Measurements from ENCODE around the gene ECE2. TPM values are rescaled to one million over a fixed set of nuclear protein-coding genes. Genes with fewer than 3 reads are reported as not detected.

ECE2 gene
- total RNA-seq, 6 experiments from 2014 or later, result not detected

DNA sequence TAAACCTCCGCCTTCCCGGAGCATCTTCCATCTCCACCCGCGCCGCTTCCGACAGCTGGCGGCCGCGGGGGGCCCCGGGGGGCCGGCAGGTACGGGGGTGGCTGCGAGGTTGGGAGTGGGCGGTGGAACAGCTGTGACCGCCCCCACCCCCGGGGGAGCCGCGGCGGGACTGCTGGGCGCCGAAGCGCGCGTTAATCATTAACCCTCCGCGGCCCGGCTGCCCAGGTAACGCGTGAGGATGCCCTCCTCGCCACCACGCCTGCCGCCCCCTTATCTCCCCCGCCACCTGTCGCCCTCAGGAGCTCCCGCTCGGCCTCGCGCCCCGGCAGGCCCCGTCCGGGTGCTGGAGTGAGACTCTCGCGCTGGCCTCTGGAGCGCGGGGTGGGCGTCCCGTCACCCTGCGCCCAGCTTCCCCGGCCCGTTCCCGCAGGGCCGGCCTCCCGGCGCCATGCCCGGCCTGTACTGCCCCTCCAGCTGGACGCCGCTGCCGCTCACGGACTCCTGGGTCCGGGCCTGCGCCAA lies 45.7 kb upstream of the ECE2 start:
- ATAC-seq (peak in 3 of 4 donors; percentile 7 to 62 (median 28)), DNase-seq (no peak)
- no peak overlapping the region for H3K27ac ChIP-seq
- TF ChIP-seq CTCF (IDR thresholded peaks at IDR 0.05) (no peak), POLR2A (IDR thresholded peaks at IDR 0.05) (no peak)
- H3K9me3 ChIP-seq, result no peaks in the 10 kb centered on the region
- H3K4me1 ChIP-seq, result peaks cover 0 to 18% (median 3%) of the 10 kb centered on the region in 4 donors
- 3% methylated on average over 5 of the region's 61 CpGs for WGBS (ENCODE audit: insufficient coverage, low coverage, low lambda C conversion rate, missing lambda C conversion rate)
- H3K4me3 ChIP-seq, result peak overlapping the region; percentile 3 to 23 (median 18)
- H3K27me3 ChIP-seq, result peaks cover 0 to 24% of the 10 kb centered on the region in 2 donors
- intact Hi-C loops (cut with DNase I), result no loop called here
- H3K36me3 ChIP-seq, result no peaks in the 10 kb centered on the region

DNA sequence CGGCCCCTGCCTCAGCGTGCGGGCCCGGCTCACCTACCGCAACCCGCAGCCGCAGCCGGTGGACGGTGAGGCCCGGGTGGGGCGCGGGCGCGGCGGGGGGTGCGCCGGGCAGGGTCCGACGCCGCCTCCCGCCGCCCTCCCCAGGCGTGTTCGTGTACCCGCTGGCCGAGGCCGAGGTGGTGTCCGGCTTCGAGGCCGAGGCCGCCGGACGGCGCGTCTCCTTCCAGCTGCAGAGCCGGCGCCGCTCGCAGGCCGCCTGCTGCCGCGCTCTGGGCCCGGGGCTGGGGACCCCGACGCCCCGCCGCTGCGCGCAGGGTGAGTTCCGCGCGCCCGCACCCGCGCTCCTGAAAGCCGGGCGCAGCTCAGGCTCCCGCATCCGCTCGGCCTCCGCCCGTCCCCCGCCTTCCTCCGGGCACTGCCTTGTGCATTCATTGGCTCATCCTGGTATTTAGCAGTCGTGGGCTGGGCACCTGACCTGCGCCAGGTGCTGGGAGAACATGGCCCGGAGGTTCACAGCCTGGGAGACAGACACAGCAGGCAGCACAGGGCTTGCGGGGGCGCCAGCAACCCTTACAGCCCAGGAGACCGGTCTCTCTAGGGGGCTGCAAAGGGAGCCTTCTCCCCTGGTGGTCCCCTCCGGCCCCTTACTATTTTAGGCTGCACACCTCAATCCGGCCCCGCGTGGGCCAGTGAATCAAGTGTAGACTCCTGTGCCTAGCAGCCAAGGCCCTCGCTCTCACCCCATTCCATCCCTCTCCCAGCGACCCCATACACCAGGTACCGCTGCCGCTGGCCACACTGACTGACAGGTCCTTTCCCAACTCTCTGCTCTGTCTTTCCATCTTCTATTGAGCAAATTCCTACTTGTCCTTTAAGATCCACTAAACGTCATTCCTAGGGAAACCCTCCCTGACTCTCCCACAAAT lies 45.0 kb upstream of the ECE2 start:
- intact Hi-C loops (cut with DNase I), result no loop called here
- ATAC-seq, result no peak
- Histone ChIP-seq H3K4me3 (peak overlapping the region in 1 of 3 donors; percentile 3), H3K9me3 (no peaks in the 10 kb centered on the region), H3K27me3 (peaks cover 0 to 24% of the 10 kb centered on the region in 2 donors), H3K4me1 (peaks cover 0 to 18% (median 3%) of the 10 kb centered on the region in 4 donors), H3K27ac (no peak overlapping the region), H3K36me3 (no peaks in the 10 kb centered on the region)
- 37% methylated on average over 5 of the region's 79 CpGs for WGBS (ENCODE audit: insufficient coverage, low coverage, low lambda C conversion rate, missing lambda C conversion rate)
- no peak for DNase-seq
- TF ChIP-seq POLR2A (IDR thresholded peaks at IDR 0.05) (no peak), CTCF (IDR thresholded peaks at IDR 0.05) (no peak)

DNA sequence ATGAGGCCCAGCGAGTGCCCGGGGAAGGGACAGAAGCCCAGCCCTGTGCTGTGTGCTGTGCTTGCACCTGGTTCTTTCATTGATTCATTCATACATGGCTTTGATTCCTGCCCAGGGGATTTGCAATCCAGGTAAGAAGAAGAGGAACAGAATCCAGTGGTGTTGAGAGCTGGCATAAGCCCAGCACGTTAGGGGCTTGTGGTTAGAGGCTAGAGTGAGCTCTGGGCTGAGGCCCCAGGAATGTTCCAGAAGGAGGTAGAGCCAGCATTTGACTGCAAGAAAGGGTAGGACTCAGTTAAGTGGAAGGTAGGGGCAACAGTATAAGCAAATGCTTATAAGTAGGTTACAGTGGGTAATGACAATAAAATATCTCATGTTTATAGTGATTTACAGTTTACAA lies 44.2 kb upstream of the ECE2 start:
- Histone ChIP-seq H3K27ac (no peak overlapping the region), H3K4me1 (peaks cover 0 to 18% (median 3%) of the 10 kb centered on the region in 4 donors), H3K9me3 (no peaks in the 10 kb centered on the region), H3K4me3 (no peak overlapping the region), H3K36me3 (no peaks in the 10 kb centered on the region), H3K27me3 (peaks cover 0 to 24% of the 10 kb centered on the region in 2 donors)
- no peak for ATAC-seq
- TF ChIP-seq CTCF (IDR thresholded peaks at IDR 0.05), result no peak
- no peak for TF ChIP-seq POLR2A (IDR thresholded peaks at IDR 0.05)
- WGBS (ENCODE audit: insufficient coverage, low coverage, low lambda C conversion rate, missing lambda C conversion rate), result 69% methylated on average over 3 of the region's 3 CpGs
- intact Hi-C loops (cut with DNase I), result no loop called here
- no peak for DNase-seq

GRCh38 chr3:184233127-184233843 lies 42.5 kb upstream of the ECE2 start:
- Histone ChIP-seq H3K9me3 (no peaks in the 10 kb centered on the region), H3K27ac (no peak overlapping the region), H3K4me1 (peaks cover 0 to 18% (median 3%) of the 10 kb centered on the region in 4 donors), H3K36me3 (no peaks in the 10 kb centered on the region), H3K4me3 (no peak overlapping the region), H3K27me3 (peaks cover 0 to 24% of the 10 kb centered on the region in 2 donors)
- ATAC-seq (no peak), DNase-seq (no peak)
- 76% methylated on average over 6 of the region's 23 CpGs for WGBS (ENCODE audit: insufficient coverage, low coverage, low lambda C conversion rate, missing lambda C conversion rate)
- intact Hi-C loops (cut with DNase I), result no loop called here
- TF ChIP-seq POLR2A (IDR thresholded peaks at IDR 0.05) (no peak), CTCF (IDR thresholded peaks at IDR 0.05) (no peak)

Measured in right lobe of liver (tissue), 6 donors.